Gastrocnemius medialis (tissue), 4 donors: ENCODE data around the gene CYP3A4.

ENCODE experiments used
- POLR2A ChIP-seq, 2 donors: fragments of 450-650 bp; IDR thresholded peaks; one replicate each; pipeline ENCODE4 v1.6.1; 2017; ENCODE audit warnings: antibody characterized with exemption in 2 of 2, mild to moderate bottlenecking in 2 of 2, moderate library complexity in 2 of 2
- TF ChIP-seq, protein P1 (sequence below), 5 experiments: fragments of 450-650 bp in 3 of 5; fragments of 200-600 bp in 2 of 5; sonication (generic) in 2 of 5; IDR thresholded peaks in 4 of 5; conservative IDR thresholded peaks in 1 of 5; 1 replicate in 4 of 5; 2 replicates in 1 of 5; pipeline ENCODE4 v1.5.1; 2016 to 2019; ENCODE audit warnings: antibody characterized with exemption in 5 of 5, mild to moderate bottlenecking in 3 of 5, moderate library complexity in 3 of 5

DNA sequence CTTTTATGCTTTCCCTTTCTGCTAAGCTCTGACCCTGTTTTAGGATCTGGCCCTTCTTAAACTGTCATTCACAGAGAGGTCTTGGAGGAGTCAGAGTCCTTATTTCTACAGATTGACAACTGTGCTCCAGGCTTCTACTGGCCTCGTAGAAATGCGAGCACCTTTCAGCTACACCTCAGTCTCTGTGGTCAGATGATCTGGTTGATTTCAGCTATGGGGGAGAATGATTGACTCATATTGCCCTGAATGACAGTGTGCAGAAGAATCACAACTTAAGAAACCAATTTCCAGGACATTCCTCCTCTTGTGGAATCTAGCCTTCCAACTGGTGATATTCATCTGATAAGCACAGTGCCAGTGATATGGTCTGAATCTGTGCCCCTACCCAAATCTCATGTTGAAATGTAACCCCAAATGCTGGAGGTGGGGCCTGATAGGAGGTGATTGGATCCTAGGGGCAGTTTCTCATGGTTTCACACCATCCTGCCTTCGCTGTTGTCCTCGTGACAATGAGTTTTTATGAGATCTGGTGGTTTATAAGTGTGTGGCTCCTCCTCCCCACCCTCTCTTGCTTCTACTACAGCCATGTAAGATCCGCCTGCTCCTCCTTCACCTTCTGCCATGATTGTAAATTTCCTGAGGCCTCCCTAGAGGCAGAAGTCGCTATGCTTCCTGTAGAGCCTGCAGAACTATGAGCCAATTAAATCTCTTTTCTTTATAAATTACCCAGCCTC, 35.0 kb downstream of the CYP3A4 start:
- TF ChIP-seq, protein P1, sequence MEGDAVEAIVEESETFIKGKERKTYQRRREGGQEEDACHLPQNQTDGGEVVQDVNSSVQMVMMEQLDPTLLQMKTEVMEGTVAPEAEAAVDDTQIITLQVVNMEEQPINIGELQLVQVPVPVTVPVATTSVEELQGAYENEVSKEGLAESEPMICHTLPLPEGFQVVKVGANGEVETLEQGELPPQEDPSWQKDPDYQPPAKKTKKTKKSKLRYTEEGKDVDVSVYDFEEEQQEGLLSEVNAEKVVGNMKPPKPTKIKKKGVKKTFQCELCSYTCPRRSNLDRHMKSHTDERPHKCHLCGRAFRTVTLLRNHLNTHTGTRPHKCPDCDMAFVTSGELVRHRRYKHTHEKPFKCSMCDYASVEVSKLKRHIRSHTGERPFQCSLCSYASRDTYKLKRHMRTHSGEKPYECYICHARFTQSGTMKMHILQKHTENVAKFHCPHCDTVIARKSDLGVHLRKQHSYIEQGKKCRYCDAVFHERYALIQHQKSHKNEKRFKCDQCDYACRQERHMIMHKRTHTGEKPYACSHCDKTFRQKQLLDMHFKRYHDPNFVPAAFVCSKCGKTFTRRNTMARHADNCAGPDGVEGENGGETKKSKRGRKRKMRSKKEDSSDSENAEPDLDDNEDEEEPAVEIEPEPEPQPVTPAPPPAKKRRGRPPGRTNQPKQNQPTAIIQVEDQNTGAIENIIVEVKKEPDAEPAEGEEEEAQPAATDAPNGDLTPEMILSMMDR (IDR thresholded peaks at IDR 0.05 in 4 of 5, conservative IDR thresholded peaks at IDR 0.05 in 1 of 5): no peak
- no peak for TF ChIP-seq POLR2A (IDR thresholded peaks at IDR 0.05)
